Right forelimb (tissue), 1 donor: Measurements from ENCODE around the gene URM1.
"Not testable (repeated sequence)": the region's sequence is repeated elsewhere in the genome, so short reads cannot be mapped to it uniquely, and the experiment has no call there.

Experiments used
- DNase-seq: peaks from one replicate; pipeline ENCODE4 v3.0.0-alpha.2; 2018

The URM1 gene

DNA sequence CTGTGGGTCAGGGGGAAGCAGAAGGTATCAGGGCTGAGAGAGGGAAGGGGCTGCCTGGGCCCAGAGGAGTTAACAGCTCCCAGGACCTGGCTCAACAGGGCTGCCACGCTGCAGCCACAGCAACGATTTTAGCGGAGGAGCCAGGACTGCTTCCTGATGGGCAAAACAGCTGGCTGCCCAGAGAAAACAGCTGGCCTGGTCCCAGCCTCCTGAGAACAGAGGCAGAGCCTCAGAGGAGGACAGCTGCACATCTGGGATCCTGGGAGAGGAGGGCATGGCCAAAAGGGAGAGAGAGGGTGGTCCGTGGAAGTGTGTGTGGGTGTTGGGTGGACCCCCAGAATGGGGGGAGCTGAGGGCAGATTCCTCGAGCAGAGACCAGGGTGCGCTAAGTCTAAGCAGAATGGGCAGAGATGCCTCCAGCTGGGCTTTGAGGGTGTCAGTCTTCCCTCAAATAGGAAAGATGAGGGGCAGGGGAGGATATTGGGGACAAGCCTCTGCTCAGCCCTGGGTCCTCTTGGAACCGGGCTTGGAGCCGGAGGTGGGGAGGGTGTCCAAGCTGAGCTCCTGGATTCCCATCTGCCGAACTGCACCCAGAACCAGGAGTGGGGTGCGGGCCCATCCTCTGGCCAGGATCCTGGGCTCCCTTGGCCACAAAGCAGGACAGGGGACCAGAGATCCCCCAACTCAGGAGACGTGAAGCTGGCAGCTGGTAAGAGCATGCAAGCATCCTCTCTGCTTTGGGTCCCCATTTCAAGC lies 40.4 kb downstream of the URM1 start:
- peak; percentile 72 for DNase-seq

DNA sequence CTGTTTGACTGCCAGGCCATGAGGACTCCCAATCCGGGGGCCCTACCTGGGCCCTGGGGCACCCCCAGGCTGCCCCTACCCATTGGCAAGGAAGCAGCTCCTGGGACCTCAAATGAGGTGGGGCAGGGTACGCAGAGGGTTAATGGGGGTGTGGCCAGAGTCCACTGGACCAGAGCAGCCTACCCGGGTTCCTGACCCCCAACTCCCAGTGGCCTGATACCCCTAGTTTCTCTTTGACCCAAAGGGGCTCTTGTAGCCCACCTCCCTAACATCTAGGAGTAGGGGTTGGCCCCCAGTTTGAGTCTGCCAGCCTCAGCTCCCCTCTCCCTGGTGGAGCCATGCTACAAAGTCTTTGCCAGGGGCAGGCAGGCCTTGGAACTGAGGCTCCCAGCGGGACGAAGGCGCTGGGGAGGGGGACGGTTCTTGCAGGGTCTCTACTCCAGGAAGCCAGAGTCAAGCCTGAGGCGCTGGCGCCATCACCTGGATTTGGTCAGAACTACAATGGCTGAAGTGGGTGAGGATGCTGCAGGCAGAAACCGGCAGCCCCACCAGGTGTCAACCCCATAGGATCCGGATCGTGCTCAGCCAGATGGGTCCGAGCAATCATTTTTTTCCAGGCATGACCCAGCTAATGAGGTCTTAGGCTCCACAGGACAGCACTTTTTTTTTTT lies 41.1 kb downstream of the URM1 start:
- peak; percentile 83 for DNase-seq

DNA sequence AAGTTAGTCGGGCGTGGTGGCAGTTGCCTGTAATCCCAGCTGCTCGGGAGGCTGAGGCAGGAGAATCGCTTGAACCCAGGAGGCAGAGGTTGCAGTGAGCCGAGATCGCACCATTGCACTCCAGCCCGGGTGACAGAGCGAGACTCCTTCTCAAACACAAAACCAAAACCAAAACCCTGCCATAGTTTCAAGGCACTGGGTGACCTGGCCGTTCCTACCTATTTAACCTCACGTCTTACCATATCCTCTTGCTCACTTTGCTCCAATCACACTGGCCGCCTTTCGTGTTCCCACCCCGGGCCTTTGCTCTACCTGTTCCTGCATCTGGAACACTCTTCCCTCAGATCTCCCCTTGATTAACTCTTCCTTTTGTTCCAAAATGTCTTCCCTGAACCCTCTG lies 42.6 kb downstream of the URM1 start:
- DNase-seq: not testable (repeated sequence)

DNA sequence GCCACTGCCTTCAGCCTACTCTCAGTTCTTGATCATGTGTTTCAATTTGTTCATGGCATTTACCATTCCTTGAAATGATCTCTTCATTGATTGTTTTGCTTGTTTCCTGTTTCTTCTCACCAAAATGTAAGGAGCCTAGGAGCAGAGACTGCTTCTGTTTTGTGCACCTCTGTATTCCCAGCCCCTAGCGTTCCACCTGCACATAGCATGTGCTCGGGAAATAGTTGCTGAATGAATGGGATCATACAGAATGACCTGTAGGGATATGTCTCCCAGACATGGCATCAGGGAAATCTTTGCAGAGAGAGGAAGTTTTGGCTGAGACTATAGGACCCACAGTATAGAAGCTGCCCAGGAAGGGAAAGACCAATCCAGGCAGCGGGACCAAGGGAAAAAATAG lies 43.3 kb downstream of the URM1 start:
- no peak for DNase-seq

DNA sequence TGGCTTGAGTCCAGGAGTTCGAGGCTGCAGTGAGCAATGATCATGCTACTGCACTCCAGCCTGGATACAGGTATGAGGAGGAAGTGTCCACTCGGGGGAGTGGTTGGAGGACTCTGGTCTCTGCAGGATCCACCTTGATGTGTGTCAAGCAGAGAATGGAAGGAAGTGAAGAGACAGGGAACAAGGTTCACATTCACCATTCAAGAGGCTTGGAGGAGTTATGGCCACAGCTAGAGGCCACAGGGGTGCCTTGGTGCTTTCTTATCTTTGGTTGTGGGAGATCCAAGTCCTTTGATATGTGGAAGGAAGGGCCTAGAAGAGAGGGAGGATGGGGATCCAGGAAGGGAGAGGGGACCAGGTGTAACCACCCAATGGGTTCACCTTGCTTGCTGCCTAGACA lies 44.1 kb downstream of the URM1 start:
- DNase-seq: no peak

DNA sequence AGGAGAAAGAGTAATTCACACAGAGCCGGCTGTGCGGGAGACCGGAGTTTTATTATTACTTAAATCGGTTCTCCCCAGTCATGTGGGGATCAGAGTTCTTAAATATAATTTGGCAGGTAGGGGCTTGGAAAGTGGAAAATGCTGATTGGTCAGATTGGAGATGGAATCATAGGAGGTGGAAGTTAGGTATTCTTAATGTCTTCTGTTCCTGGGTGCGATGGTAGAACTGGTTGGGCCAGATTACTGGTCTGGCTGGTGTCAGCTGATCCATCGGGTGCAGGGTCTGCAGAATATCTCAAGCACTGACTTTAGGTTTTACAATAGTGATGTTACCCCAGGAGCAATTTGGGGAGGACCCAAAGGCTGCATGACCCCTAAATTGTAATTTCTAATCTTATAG lies 44.8 kb downstream of the URM1 start:
- DNase-seq: no peak

DNA sequence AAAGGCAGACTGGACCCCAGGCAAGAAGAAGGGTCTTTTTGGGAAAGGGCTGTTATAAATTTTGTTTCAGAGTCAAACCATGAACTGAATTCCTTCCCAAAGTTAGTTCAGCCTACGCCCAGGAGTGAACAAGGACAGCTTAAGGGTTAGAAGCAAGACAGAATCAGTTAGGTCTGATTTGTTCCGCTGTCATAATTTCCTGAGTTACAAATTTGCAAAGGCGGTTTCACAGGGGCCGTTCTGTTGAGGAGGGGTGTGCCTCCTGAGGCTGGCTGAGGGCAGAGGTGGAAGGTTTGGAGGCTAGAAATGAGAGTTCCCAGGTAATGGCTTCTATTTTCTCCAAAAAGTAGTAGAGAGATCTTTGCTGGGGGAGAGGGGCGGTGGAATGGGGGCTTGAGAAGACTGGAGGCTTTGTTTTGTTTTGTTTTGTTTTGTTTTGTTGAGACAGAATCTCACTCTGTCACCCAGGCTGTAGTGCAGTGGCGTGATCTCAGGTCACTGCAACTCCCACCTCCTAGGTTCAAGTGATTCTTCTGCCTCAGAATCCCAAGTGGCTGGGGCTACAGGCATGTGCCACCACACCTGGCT lies 45.4 kb downstream of the URM1 start:
- no peak for DNase-seq

DNA sequence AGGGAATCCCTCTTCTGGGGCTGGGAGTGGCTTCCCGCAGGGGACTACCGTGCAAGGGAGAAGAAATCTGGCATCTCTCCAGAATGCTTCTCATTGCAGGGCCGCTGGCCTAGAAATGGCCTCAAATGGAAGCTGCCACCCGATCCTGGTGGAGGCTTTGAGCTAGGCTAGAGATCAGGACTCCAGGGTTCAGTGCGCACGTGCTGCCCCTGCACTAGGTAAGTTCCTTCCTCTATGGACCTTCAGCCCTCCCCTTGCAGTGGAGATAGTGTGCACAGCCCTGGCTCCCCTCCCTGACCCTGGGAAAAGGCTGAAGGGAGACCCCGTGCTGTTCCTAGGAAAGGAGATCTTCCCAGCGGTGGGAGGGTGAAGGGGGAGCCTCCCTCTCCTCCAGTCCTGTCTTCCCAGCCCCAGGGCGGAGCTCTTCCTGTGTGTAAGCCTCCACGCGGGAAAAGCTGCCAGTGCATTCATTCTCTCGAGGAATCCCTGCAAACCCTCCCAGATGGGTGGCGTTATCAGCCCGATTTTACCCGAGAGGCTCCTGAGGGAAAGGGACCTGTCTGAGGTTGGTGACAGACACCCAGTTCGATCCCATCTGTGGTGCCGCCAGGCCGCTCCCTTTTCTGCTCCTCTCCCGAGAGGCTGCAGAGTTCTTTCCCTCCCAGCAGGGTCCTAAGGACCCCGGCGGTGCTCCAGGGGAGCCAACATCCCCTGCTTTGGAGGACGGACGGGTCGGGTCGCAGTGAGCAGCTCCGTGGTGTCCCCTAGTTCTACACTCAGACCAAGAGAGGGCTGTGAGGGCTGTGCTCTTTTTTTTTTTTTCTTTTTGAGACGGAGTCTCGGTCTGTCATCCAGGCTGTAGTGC lies 48.1 kb downstream of the URM1 start:
- no peak for DNase-seq

DNA sequence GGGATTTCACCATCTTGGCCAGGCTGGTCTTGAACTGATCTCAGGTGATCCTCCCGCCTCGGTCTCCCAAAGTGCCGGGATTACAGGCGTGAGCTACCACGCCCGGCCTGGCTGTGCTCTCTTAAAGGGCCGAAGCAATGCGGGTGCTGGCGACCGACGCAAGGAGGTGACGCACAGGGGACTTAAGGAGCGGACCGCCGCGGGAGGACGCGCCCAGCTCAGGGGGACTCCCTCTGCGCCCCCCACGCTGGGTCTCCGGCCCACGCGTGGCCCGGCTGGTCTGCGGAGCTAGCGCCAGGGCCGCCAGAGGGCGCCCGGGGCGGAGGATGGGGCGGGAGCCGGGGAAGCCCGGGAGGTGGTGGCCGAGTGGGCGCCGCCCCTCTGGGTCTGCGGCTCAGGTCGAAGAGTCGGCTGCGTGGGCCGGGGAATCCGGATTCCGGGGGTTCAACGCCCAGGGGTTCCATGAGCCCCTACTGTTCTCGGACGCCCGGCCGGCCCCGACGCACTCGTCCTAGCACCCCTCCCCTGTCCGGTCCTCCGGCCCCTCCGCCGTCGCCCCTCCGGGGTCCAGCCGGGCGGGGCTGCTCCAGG lies 49.0 kb downstream of the URM1 start:
- peak; percentile 87 for DNase-seq

DNA sequence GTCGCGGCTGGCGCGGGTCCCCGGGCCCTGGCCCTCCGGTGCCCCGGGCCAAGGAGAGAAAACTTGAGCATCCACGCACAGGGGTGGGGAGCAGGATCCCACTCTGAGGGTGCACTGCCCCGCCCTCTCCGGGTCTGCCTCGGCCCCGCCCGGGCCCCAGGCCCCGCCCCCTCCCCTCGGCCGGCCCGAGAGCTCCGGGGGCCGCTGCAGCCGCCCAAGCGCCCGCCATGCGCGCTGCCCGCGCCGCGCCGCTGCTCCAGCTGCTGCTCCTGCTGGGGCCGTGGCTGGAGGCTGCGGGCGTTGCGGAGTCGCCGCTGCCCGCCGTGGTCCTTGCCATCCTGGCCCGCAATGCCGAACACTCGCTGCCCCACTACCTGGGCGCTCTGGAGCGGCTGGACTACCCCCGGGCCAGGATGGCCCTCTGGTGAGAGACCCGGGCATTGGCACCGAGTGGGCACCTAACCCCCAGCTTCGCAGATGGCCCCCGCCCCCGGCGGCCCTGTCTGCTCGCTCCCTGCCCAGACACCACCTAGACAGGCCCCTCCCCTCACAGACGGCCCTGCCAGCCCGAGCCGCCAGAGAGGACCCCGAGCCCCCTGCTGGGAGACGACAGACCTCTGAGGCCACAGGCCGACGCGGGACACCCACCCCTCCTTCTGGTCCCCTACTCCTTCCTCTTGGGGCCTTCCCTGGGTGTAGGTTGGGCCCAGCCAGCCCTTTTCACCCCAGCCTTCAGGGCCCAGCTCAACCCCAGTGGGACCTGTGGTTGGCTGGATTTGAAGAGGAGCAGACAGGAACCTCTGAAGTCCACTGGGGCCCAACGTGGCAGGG lies 49.7 kb downstream of the URM1 start, which contains the start of gene CERCAM:
Gene CERCAM, plus strand, starts transcription at position 207 of the 831 bp plus-strand sequence. Its CDS starts 21 bp downstream, at position 228.
- DNase-seq: peak; percentile 84

DNA sequence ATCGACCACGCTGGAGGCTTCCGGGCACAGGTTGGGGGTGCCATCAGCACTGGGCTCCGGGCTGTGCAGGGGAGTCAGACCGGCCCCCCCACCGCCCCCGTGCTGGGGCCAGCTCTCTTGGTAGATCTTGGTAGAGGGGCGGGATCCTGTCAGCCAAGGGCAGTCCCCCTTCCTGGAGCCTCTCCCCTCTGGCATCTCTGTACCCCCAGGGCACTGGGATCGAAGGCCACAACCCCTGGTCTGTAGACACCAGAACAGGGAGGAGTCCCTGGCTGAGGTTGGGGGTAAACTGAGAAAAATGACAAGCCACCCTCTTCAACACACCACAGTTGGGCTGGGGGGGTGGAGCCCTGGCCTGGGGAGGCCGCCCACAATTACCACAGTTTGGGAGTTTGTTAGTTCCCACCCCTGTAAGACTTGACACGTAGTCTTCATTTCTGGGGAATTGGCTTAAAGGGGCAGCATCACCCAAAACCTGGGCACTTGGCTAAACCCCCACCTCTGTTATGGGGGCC lies 50.4 kb downstream of the URM1 start:
- DNase-seq: peak; percentile 66

DNA sequence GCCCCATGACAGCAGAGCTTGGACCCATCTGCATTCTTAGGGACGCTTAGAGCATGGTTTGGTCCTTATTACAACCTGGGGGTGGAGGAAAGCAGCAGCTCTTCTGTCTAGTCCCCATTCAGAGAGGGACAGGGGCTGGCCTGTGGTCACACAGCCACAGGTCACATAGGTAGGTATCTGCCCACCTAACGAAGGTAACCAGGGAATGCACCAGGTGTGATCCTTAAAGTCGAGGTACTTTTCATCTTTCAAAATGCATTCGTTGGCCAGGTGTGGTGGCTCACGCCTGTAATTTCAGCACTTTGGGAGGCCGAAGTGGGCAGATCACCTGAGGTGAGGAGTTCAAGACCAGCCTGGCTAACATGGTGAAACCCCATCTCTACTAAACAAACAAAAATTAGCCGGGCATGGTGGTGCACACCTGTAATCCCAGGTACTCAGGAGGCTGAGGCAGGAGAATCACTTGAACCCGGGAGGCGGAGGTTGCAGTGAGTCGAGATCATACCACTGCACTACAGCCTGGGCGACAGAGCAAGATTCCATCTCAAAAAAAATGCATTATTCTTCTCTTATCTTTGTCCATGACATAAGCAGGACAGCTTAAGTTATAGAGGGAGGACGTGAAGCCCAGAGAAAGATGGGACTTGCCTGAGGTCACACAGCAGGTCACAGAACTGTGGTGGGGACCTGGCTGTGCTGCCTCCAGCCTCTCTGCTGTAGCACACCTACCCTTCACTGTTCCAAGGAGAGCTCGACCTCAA lies 51.0 kb downstream of the URM1 start:
- not testable (repeated sequence) for DNase-seq

DNA sequence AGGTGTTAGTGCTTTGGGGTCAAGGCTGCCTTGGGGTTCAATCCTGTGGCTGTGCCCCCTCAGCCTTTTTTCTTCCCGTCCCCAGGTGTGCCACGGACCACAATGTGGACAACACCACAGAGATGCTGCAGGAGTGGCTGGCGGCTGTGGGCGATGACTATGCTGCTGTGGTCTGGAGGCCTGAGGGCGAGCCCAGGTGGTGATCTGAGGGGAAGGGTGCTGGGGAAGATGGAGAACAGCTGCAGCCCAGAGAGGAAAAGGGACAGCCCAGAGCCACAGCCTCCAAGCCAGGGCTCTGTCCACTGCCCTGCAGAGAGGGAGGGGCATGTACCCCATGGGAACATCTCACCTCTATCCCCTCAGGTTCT lies 51.6 kb downstream of the URM1 start:
- DNase-seq: no peak

DNA sequence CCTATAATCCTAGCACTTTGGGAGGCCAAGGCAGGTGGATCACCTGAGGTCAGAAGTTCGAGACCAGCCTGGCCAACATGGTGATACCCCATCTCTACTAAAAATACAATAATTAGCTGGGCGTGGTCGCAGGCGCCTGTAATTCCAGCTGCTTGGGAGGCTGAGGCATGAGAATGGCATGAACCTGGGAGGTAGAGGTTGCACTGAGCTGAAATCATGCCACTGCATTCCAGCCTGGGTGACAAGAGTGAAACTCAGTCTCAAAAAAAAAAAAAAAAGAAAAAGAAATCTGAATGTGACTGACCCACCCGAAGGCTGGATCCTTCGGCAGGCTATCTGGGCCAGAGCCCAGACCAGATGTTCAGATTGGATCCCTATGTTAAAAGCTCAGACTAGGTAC lies 52.2 kb downstream of the URM1 start:
- not testable (repeated sequence) for DNase-seq

DNA sequence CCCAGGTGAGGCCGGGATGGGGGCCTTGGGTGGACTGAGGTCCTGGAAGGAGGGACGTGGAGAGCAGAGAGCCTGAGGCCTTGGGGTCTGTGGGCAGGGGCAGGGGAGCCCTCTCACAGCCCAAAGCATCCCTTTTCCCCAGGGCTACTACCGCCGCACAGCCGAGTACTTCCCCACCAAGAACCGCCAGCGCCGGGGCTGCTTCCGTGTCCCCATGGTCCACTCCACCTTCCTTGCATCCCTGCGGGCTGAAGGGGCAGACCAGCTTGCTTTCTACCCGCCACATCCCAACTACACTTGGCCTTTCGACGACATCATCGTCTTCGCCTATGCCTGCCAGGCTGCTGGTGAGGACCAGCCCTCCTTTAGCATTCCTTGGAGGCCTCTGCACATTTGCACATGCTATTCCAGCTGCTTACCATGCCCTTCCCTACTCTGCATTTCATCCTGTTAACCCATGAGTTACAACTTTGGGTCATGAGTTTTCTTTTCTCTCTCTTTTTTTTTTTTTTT lies 53.1 kb downstream of the URM1 start:
- no peak for DNase-seq

DNA sequence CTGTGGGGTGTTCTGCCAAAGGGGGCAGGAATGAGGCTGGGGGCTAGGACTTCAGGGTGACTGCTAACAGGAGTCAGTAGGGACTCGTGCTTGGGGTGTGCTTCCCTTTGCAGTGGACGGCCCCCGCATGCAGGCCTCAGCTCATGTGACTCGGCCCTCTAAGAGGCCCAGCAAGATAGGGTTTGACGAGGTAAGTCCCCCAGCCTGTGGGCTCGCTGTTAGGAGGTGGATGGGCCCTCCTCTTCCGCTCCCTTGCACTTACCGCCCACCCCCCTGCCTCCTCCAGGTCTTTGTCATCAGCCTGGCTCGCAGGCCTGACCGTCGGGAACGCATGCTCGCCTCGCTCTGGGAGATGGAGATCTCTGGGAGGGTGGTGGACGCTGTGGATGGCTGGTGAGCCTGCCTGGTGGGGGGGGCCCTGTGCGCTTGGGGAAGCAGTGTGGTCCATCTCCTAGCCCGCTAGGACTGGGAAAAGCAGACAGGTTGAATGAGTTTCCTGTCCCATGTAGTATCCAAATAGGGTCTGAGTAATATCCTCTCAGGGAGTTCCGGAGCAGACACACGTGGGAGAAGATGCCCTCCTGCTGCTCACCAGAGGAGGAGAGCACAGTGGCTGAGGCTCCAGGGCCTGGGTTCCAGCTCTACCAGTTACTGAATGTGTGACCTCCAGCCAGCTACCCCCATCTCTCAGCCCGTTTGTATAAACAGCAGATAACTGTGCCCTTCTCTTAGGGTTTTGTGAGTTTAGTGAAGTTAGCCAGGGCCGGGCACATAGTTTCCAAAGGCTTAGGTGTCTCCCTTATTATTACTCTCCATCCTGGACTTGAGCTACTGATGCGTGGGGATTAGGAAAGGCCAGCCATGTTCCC lies 57.7 kb downstream of the URM1 start:
- DNase-seq: no peak

DNA sequence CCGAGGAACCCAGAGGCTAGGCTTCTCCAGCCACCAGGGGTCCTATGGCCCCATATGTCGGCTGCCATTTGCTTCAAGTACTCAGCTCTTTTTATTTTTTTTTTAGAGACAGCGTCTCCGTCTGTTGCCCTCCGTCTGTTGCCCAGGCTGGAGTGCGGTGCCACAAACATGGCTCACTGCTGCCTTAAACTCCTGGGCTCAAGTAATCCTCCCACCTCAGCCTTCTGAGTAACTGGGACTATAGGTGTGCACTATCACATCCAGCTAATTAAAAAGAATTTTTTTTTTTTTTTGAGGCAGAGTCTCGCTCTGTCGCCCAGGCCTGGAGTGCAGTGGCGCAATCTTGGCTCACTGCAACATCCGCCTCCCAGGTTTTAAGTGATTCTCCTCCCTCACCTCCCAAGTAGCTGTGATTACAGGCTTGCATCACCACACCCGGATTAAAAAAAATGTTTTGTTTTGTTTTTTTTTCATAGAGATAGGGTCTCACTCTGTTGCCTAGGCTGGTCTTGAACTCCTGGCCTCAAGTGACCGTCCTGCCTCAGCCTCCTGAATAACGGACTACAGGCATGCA lies 58.4 kb downstream of the URM1 start:
- no peak for DNase-seq

DNA sequence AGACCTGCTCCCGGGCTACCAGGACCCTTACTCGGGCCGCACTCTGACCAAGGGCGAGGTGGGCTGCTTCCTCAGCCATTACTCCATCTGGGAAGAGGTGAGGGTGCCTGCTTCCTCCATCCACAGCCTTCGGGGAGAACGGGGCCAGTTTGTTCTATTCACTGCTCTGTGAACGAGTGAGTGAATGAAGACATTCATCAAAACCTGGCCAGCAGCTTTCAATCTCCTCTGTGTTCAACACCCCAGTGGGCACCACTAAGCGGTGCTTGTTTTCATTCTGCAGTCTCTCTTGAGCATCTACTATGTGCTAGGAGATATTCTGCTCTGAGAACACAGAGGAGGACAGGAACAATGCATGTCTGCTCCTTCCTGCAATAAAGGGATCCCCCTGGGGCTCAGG lies 60.0 kb downstream of the URM1 start:
- DNase-seq: no peak

DNA sequence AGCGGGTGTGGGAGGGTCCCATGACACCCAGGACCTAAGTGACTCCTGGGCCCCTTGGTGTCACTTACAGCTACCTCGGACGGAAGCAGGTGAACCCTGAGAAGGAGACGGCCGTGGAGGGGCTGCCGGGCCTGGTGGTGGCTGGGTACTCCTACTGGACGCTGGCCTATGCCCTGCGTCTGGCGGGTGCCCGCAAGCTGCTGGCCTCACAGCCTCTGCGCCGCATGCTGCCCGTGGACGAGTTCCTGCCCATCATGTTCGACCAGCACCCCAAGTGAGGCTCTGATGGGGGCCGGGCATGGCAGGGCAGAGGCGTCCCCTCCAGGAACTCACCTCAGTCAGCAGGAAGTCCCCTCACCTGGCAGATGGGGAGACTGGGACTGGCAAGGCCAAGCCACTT lies 63.2 kb downstream of the URM1 start:
- no peak for DNase-seq
